Stimulated activated CD8-positive, alpha-beta memory T cell treated with anti-CD3 and anti-CD28 coated beads, Interleukin-7, amount 100 ng/mL, for 1 hour (primary cell): Measurements from ENCODE around the gene LRRTM1.

ENCODE experiments used
- DNase-seq, 2 donors: peaks; one replicate each; pipeline ENCODE4 v3.0.0-alpha.2; 2020; ENCODE audit warnings: low read depth in 2 of 2

LRRTM1 gene

GRCh38 chr2:80302314-80303005 is 2.1 kb downstream of the LRRTM1 start:
- no peak for DNase-seq

GRCh38 chr2:80302001-80302313 is 2.6 kb downstream of the LRRTM1 start:
- DNase-seq, result no peak

- no peak for DNase-seq
These were observed 3.6 kb downstream of the LRRTM1 start for GRCh38 chr2:80300954-80301353.

- DNase-seq, result no peak
These were observed 4.2 kb downstream of the LRRTM1 start for GRCh38 chr2:80300346-80300745.

- DNase-seq, result no peak
These were observed 4.9 kb downstream of the LRRTM1 start for GRCh38 chr2:80299661-80300060.

GRCh38 chr2:80298954-80299353 is 5.6 kb downstream of the LRRTM1 start:
- no peak for DNase-seq

GRCh38 chr2:80293039-80293438 is 11.5 kb downstream of the LRRTM1 start:
- DNase-seq, result no peak

GRCh38 chr2:80292474-80292873 is 12.1 kb downstream of the LRRTM1 start:
- no peak for DNase-seq

GRCh38 chr2:80291656-80292055 is 12.9 kb downstream of the LRRTM1 start:
- no peak for DNase-seq

- DNase-seq, result no peak
These were observed 16.0 kb downstream of the LRRTM1 start for GRCh38 chr2:80288576-80288975.

- no peak for DNase-seq
These were observed 23.5 kb downstream of the LRRTM1 start for GRCh38 chr2:80281049-80281448.

- no peak for DNase-seq
These were observed 24.0 kb downstream of the LRRTM1 start for GRCh38 chr2:80280598-80280997.

- DNase-seq, result no peak
These were observed 34.7 kb downstream of the LRRTM1 start for GRCh38 chr2:80269806-80270205.

GRCh38 chr2:80266231-80266630 is 38.3 kb downstream of the LRRTM1 start:
- no peak for DNase-seq

GRCh38 chr2:80259292-80259691 is 45.3 kb downstream of the LRRTM1 start:
- DNase-seq, result no peak

- DNase-seq, result no peak
These were observed 45.8 kb downstream of the LRRTM1 start for GRCh38 chr2:80258793-80259192.

GRCh38 chr2:80258341-80258740 is 46.2 kb downstream of the LRRTM1 start:
- no peak for DNase-seq

GRCh38 chr2:80257450-80257849 is 47.1 kb downstream of the LRRTM1 start:
- no peak for DNase-seq

- no peak for DNase-seq
These were observed 47.8 kb downstream of the LRRTM1 start for GRCh38 chr2:80256782-80257167.

GRCh38 chr2:80255918-80256781 is 48.4 kb downstream of the LRRTM1 start:
- DNase-seq, result no peak

- DNase-seq, result no peak
These were observed 52.1 kb downstream of the LRRTM1 start for GRCh38 chr2:80252294-80252986.
